H9 (cell line): Measurements from ENCODE around the gene YDJC. TPM values are rescaled to one million over a fixed set of nuclear protein-coding genes. Genes with fewer than 3 reads are reported as not detected.

ENCODE experiments used
- DNase-seq: peaks from one replicate; pipeline ENCODE4 v3.0.0-alpha.2; 2017
- H2AFZ ChIP-seq: one replicate; pipeline ENCODE4 v1.6.1; 2013; ENCODE audit warnings: mild to moderate bottlenecking, low read length, control low read depth, moderate library complexity
- H2AK5ac ChIP-seq: 2 replicates; pipeline ENCODE4 v1.6.1; 2013; ENCODE audit warnings: low read length, control low read depth, mixed read lengths; ENCODE audit not compliant: insufficient read length
- H2BK120ac ChIP-seq: one replicate; pipeline ENCODE4 v1.6.1; 2013; ENCODE audit warnings: low read depth, mild to moderate bottlenecking, low read length, control low read depth, inconsistent platforms; ENCODE audit not compliant: poor library complexity, severe bottlenecking
- H2BK12ac ChIP-seq: 2 replicates; pipeline ENCODE4 v1.6.1; 2013; ENCODE audit warnings: low read length, control low read depth, mixed read lengths, low read depth; ENCODE audit not compliant: insufficient read length
- H2BK15ac ChIP-seq: 2 replicates; pipeline ENCODE4 v1.6.1; 2013; ENCODE audit warnings: low read depth, low read length, control low read depth
- H2BK20ac ChIP-seq: one replicate; pipeline ENCODE4 v1.6.1; 2013; ENCODE audit warnings: low read depth, mild to moderate bottlenecking, low read length, control low read depth, inconsistent platforms; ENCODE audit not compliant: poor library complexity, severe bottlenecking
- H2BK5ac ChIP-seq: 2 replicates; pipeline ENCODE4 v1.6.1; 2013; ENCODE audit warnings: low read length, control low read depth, mixed read lengths; ENCODE audit not compliant: insufficient read length
- H3K14ac ChIP-seq: 2 replicates; pipeline ENCODE4 v1.6.1; 2013; ENCODE audit warnings: low read length, control low read depth; ENCODE audit not compliant: insufficient read depth
- H3K18ac ChIP-seq: 2 replicates; pipeline ENCODE4 v1.6.1; 2013; ENCODE audit warnings: low read depth, mild to moderate bottlenecking, mixed read lengths, low read length, control low read depth; ENCODE audit not compliant: insufficient read length
- H3K23ac ChIP-seq: 2 replicates; pipeline ENCODE4 v1.6.1; 2013; ENCODE audit warnings: low read length, control low read depth, mixed read lengths, low read depth; ENCODE audit not compliant: insufficient read length
- H3K23me2 ChIP-seq: 2 replicates; pipeline ENCODE4 v1.6.1; 2013; ENCODE audit warnings: low read depth, mild to moderate bottlenecking, mixed read lengths, low read length, control low read depth; ENCODE audit not compliant: insufficient read length, poor library complexity, severe bottlenecking
- H3K27ac ChIP-seq: 2 replicates; pipeline ENCODE4 v1.5.1; 2013; ENCODE audit warnings: low read length, control low read depth, mixed read lengths, low read depth; ENCODE audit not compliant: insufficient read length
- H3K27me3 ChIP-seq: 2 replicates; pipeline ENCODE4 v1.6.1; 2013; ENCODE audit warnings: low read length, control low read depth, inconsistent platforms; ENCODE audit not compliant: insufficient read depth
- H3K4ac ChIP-seq: 2 replicates; pipeline ENCODE4 v1.6.1; 2013; ENCODE audit warnings: low read depth, mild to moderate bottlenecking, control low read depth, inconsistent platforms, low read length, moderate library complexity
- H3K4me1 ChIP-seq: 2 replicates; pipeline ENCODE4 v1.6.1; 2013; ENCODE audit warnings: low read length, control low read depth, inconsistent platforms; ENCODE audit not compliant: insufficient read depth
- H3K4me2 ChIP-seq: 2 replicates; pipeline ENCODE4 v1.6.1; 2013; ENCODE audit warnings: low read length, control low read depth, mixed read lengths; ENCODE audit not compliant: insufficient read length, insufficient read depth
- H3K56ac ChIP-seq: 2 replicates; pipeline ENCODE4 v1.6.1; 2013; ENCODE audit warnings: low read depth, mild to moderate bottlenecking, mixed read lengths, low read length, control low read depth; ENCODE audit not compliant: insufficient read length
- H3K79me1 ChIP-seq: 2 replicates; pipeline ENCODE4 v1.6.1; 2013; ENCODE audit warnings: low read depth, mild to moderate bottlenecking, moderate library complexity, low read length, control low read depth, inconsistent platforms; ENCODE audit not compliant: insufficient read depth, poor library complexity, severe bottlenecking
- H3K79me2 ChIP-seq: 2 replicates; pipeline ENCODE4 v1.6.1; 2013; ENCODE audit warnings: low read length, control low read depth, inconsistent platforms; ENCODE audit not compliant: insufficient read depth
- H3K9ac ChIP-seq: 2 replicates; pipeline ENCODE4 v1.6.1; 2013; ENCODE audit warnings: low read length, control low read depth, mixed read lengths; ENCODE audit not compliant: insufficient read length; ENCODE audit errors: extremely low read depth
- H3K9me3 ChIP-seq: one replicate; pipeline ENCODE4 v1.6.1; 2013; ENCODE audit warnings: low read depth, low read length, inconsistent platforms; ENCODE audit not compliant: control insufficient read depth
- H3T11ph ChIP-seq: one replicate; pipeline ENCODE4 v1.6.1; 2013; ENCODE audit warnings: mild to moderate bottlenecking, low read length, control low read depth, inconsistent platforms
- H4K20me1 ChIP-seq: one replicate; pipeline ENCODE4 v1.6.1; 2013; ENCODE audit not compliant: control insufficient read depth, insufficient read length, insufficient read depth
- H4K5ac ChIP-seq: 2 replicates; pipeline ENCODE4 v1.6.1; 2013; ENCODE audit warnings: low read depth, mild to moderate bottlenecking, mixed read lengths, low read length, control low read depth; ENCODE audit not compliant: insufficient read length
- H4K8ac ChIP-seq: replicated peaks from 2 replicates; pipeline ENCODE4 v1.6.1; 2013; ENCODE audit warnings: low read length, control low read depth, mixed read lengths, low read depth; ENCODE audit not compliant: insufficient read length
- H4K91ac ChIP-seq: 2 replicates; pipeline ENCODE4 v1.6.1; 2013; ENCODE audit warnings: low read depth, mild to moderate bottlenecking, moderate library complexity, mixed read lengths, low read length, control low read depth; ENCODE audit not compliant: insufficient read length
- H3K27ac Mint-ChIP-seq, 3 experiments: 2 replicates in 2 of 3; 3 replicates in 1 of 3; pipeline ENCODE4 v1.8.0; 2020 to 2021; ENCODE audit warnings: mixed read lengths in 3 of 3, mild to moderate bottlenecking in 1 of 3, moderate library complexity in 1 of 3
- H3K27me3 Mint-ChIP-seq: 2 replicates; pipeline ENCODE4 v1.8.0; 2021; ENCODE audit warnings: low read depth, mild to moderate bottlenecking, moderate library complexity, mixed read lengths
- H3K36me3 Mint-ChIP-seq, 3 experiments: 2 replicates in 2 of 3; 3 replicates in 1 of 3; pipeline ENCODE4 v1.8.0; 2020 to 2021; ENCODE audit warnings: low read depth in 3 of 3, mixed read lengths in 3 of 3; ENCODE audit not compliant: insufficient read depth in 1 of 3
- H3K4me1 Mint-ChIP-seq, 2 experiments: 2 replicates each; pipeline ENCODE4 v1.8.0; 2020; ENCODE audit warnings: mixed read lengths in 2 of 2
- H3K4me3 Mint-ChIP-seq, 2 experiments: 2 replicates in 1 of 2; 3 replicates in 1 of 2; pipeline ENCODE4 v1.8.0; 2020 to 2021; ENCODE audit warnings: mild to moderate bottlenecking in 2 of 2, mixed read lengths in 2 of 2, moderate library complexity in 1 of 2
- H3K9me3 Mint-ChIP-seq, 2 experiments: 2 replicates in 1 of 2; 3 replicates in 1 of 2; pipeline ENCODE4 v1.8.0; 2020; ENCODE audit warnings: mild to moderate bottlenecking in 2 of 2, mixed read lengths in 2 of 2, moderate library complexity in 1 of 2
- CTCF ChIP-seq: fragments of 200-600 bp; sonication (generic); conservative IDR thresholded peaks from 3 replicates; pipeline ENCODE4 v1.8.0; 2021; ENCODE audit warnings: antibody characterized with exemption, mild to moderate bottlenecking
- WGBS: extraction: QIAGEN DNeasy Blood & Tissue Kit; methylation state at CpG from one replicate; pipeline ENCODE4 v1.1.7; 2013; ENCODE audit warnings: missing lambda C conversion rate, low lambda C conversion rate, mixed read lengths; ENCODE audit not compliant: insufficient read length; ENCODE audit errors: extremely low coverage; 5-methylcytosine and 5-hydroxymethylcytosine counted together
- total RNA-seq: library from RNA; stranded (reverse); gene quantifications from 2 replicates; pipeline ENCODE4 v1.2.1, GENCODE V29; 2021

The YDJC gene
- total RNA-seq, 1 experiment from 2014 or later = 30.2 TPM

- Histone ChIP-seq H2AK5ac (no peak overlapping the region), H3K27me3 (no peaks in the 10 kb centered on the region; the same call in 1 of the 2 replicates), H4K8ac (no peak overlapping the region), H3K4ac (no peak overlapping the region), H2BK15ac (no peak overlapping the region), H3K14ac (no peak overlapping the region), H3K18ac (no peak overlapping the region), H3K4me1 (no peaks in the 10 kb centered on the region), H3K56ac (no peak overlapping the region), H3K9me3 (no peaks in the 10 kb centered on the region), H3K79me2 (no peaks in the 10 kb centered on the region), H3K9ac (no peak overlapping the region), H3K23ac (no peak overlapping the region), H2BK20ac (no peak overlapping the region), H2BK5ac (no peak overlapping the region), H3T11ph (no peak overlapping the region), H3K23me2 (peaks cover 5% of the 10 kb centered on the region), H3K27ac (no peak overlapping the region), H4K5ac (no peak overlapping the region), H2BK12ac (no peak overlapping the region), H3K79me1 (peaks cover 2% of the 10 kb centered on the region), H3K4me2 (no peak overlapping the region), H4K91ac (no peak overlapping the region), H2BK120ac (no peak overlapping the region), H2AFZ (no peak overlapping the region), H4K20me1 (no peaks in the 10 kb centered on the region)
- WGBS = no CpG with 5 or more reads among the region's 18 CpGs
- no peak for DNase-seq
- Mint-ChIP-seq H3K27ac (no peak overlapping the region), H3K9me3 (no peaks in the 10 kb centered on the region; a peak in 1 of 5 replicates), H3K4me1 (peaks cover 0 to 7% of the 10 kb centered on the region in 2 experiments), H3K4me3 (no peak overlapping the region), H3K27me3 (peaks cover 27% of the 10 kb centered on the region), H3K36me3 (peaks cover 5 to 7% (median 5%) of the 10 kb centered on the region in 3 experiments)
- no peak for TF ChIP-seq CTCF
Observed at GRCh38 chr22:21632931-21633330, 3.1 kb upstream of the YDJC start.
